HepG2 (cell line): Measurements from ENCODE around the gene KIF13A.

Experiments used
- CTCF ChIP-seq: sonication (generic); formaldehyde crosslinking; IDR thresholded peaks from 2 replicates; pipeline ENCODE4 v1.5.0; 2020; ENCODE audit warnings: mild to moderate bottlenecking, missing genetic modification reagents, moderate library complexity
- ELF1 ChIP-seq: sonication (generic); formaldehyde crosslinking; IDR thresholded peaks from 2 replicates; pipeline ENCODE4 v1.4.0; 2020; ENCODE audit warnings: missing genetic modification reagents
- EP300 ChIP-seq, 3 experiments: sonication (generic) in 1 of 3; formaldehyde crosslinking in 1 of 3; IDR thresholded peaks; 2 replicates each; pipeline versions ENCODE4 v1.5.1 to v1.6.1; 2011 to 2020; ENCODE audit warnings: low read depth in 2 of 3, low read length in 2 of 3, borderline replicate concordance in 1 of 3, improper control_type of control experiment in 1 of 3, mild to moderate bottlenecking in 1 of 3, missing genetic modification reagents in 1 of 3, moderate library complexity in 1 of 3
- GATAD1 ChIP-seq: IDR thresholded peaks from 2 replicates; pipeline ENCODE4 v1.6.1; 2016; ENCODE audit warnings: missing genetic modification reagents, missing compliant biosample characterization
- HCFC1 ChIP-seq: fragments of 150-350 bp; IDR thresholded peaks from 2 replicates; pipeline ENCODE4 v1.6.1; 2014; ENCODE audit warnings: low read depth, low read length
- POLR2A ChIP-seq, 2 experiments: IDR thresholded peaks; 2 replicates each; pipeline ENCODE4 v1.6.1; 2011; ENCODE audit warnings: low read depth in 2 of 2, low read length in 2 of 2, mild to moderate bottlenecking in 1 of 2, moderate library complexity in 1 of 2; ENCODE audit not compliant: insufficient read depth in 1 of 2
- TGIF2 ChIP-seq: IDR thresholded peaks from 2 replicates; pipeline ENCODE4 v1.6.1; 2016; ENCODE audit warnings: control low read depth, missing compliant biosample characterization
- ZBTB7A ChIP-seq: sonication (generic); formaldehyde crosslinking; IDR thresholded peaks from 2 replicates; pipeline ENCODE4 v1.8.0; 2022; ENCODE audit warnings: mild to moderate bottlenecking, missing genetic modification reagents
- ZNF607 ChIP-seq: sonication (generic); formaldehyde crosslinking; IDR thresholded peaks from 2 replicates; pipeline ENCODE4 v1.5.1; 2020; ENCODE audit warnings: missing genetic modification reagents, mild to moderate bottlenecking, borderline replicate concordance
- TF ChIP-seq, protein P1 (sequence below): sonication (generic); formaldehyde crosslinking; IDR thresholded peaks from 2 replicates; pipeline ENCODE4 v1.8.1; 2023; ENCODE audit warnings: missing genetic modification reagents, inconsistent platforms, borderline replicate concordance
- TF ChIP-seq, protein P2 (sequence below): sonication (generic); formaldehyde crosslinking; IDR thresholded peaks from 2 replicates; pipeline ENCODE4 v1.9.0; 2021; ENCODE audit warnings: missing genetic modification reagents, borderline replicate concordance

- TF ChIP-seq ZBTB7A (CRISPR knock-in tag) (no peak), GATAD1 (CRISPR knock-in tag) (no peak), EP300 (IDR thresholded peaks at IDR 0.05; ENCODE audit: low read depth in 2 of 2, low read length in 2 of 2) (no peak), EP300 (CRISPR knock-in tag; IDR thresholded peaks at IDR 0.05; ENCODE audit: borderline replicate concordance) (no peak), POLR2A (IDR thresholded peaks at IDR 0.05; ENCODE audit: insufficient read depth in 1 of 2, low read depth in 2 of 2, low read length in 2 of 2) (no peak), ELF1 (CRISPR knock-in tag) (no peak), TGIF2 (CRISPR knock-in tag) (no peak), ZNF607 (CRISPR knock-in tag) (no peak), CTCF (CRISPR knock-in tag) (no peak), HCFC1 (no peak)
- TF ChIP-seq, protein P1, sequence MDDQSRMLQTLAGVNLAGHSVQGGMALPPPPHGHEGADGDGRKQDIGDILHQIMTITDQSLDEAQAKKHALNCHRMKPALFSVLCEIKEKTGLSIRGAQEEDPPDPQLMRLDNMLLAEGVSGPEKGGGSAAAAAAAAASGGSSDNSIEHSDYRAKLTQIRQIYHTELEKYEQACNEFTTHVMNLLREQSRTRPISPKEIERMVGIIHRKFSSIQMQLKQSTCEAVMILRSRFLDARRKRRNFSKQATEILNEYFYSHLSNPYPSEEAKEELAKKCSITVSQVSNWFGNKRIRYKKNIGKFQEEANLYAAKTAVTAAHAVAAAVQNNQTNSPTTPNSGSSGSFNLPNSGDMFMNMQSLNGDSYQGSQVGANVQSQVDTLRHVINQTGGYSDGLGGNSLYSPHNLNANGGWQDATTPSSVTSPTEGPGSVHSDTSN (CRISPR knock-in tag) = no peak
- TF ChIP-seq, protein P2, sequence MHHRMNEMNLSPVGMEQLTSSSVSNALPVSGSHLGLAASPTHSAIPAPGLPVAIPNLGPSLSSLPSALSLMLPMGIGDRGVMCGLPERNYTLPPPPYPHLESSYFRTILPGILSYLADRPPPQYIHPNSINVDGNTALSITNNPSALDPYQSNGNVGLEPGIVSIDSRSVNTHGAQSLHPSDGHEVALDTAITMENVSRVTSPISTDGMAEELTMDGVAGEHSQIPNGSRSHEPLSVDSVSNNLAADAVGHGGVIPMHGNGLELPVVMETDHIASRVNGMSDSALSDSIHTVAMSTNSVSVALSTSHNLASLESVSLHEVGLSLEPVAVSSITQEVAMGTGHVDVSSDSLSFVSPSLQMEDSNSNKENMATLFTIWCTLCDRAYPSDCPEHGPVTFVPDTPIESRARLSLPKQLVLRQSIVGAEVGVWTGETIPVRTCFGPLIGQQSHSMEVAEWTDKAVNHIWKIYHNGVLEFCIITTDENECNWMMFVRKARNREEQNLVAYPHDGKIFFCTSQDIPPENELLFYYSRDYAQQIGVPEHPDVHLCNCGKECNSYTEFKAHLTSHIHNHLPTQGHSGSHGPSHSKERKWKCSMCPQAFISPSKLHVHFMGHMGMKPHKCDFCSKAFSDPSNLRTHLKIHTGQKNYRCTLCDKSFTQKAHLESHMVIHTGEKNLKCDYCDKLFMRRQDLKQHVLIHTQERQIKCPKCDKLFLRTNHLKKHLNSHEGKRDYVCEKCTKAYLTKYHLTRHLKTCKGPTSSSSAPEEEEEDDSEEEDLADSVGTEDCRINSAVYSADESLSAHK = no peak
Observed at GRCh38 chr6:17728551-17729222, 258.7 kb downstream of the KIF13A start.
